ENCODE results near the gene PROX1.

The PROX1 gene, protein sequence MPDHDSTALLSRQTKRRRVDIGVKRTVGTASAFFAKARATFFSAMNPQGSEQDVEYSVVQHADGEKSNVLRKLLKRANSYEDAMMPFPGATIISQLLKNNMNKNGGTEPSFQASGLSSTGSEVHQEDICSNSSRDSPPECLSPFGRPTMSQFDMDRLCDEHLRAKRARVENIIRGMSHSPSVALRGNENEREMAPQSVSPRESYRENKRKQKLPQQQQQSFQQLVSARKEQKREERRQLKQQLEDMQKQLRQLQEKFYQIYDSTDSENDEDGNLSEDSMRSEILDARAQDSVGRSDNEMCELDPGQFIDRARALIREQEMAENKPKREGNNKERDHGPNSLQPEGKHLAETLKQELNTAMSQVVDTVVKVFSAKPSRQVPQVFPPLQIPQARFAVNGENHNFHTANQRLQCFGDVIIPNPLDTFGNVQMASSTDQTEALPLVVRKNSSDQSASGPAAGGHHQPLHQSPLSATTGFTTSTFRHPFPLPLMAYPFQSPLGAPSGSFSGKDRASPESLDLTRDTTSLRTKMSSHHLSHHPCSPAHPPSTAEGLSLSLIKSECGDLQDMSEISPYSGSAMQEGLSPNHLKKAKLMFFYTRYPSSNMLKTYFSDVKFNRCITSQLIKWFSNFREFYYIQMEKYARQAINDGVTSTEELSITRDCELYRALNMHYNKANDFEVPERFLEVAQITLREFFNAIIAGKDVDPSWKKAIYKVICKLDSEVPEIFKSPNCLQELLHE

GRCh38 chr1:213987927-213988506, at the start of gene PROX1:
Gene PROX1, plus strand, starts transcription at chr1:213987973. Its CDS starts 8,563 bp downstream, at chr1:213996536.
- TF ChIP-seq ZBTB7A (IDR thresholded peaks at IDR 0.05; ENCODE audit: low read depth), result no peak
- no peak for TF ChIP-seq RAD21 (IDR thresholded peaks at IDR 0.05; ENCODE audit: low read depth)
- no peak for TF ChIP-seq TCF12 (IDR thresholded peaks at IDR 0.05; ENCODE audit: low read depth)
- TF ChIP-seq REST (IDR thresholded peaks at IDR 0.05; ENCODE audit: low read depth), result no peak
- TF ChIP-seq, protein P1, sequence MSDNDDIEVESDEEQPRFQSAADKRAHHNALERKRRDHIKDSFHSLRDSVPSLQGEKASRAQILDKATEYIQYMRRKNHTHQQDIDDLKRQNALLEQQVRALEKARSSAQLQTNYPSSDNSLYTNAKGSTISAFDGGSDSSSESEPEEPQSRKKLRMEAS (IDR thresholded peaks at IDR 0.05), result no peak
- no peak for TF ChIP-seq CREB1 (IDR thresholded peaks at IDR 0.05; ENCODE audit: low read depth)
- TF ChIP-seq FOXM1 (IDR thresholded peaks at IDR 0.05; ENCODE audit: borderline replicate concordance, low read depth), result no peak
- TF ChIP-seq, protein P2, sequence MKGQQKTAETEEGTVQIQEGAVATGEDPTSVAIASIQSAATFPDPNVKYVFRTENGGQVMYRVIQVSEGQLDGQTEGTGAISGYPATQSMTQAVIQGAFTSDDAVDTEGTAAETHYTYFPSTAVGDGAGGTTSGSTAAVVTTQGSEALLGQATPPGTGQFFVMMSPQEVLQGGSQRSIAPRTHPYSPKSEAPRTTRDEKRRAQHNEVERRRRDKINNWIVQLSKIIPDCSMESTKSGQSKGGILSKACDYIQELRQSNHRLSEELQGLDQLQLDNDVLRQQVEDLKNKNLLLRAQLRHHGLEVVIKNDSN (IDR thresholded peaks at IDR 0.05), result no peak
- TF ChIP-seq EGR1 (IDR thresholded peaks at IDR 0.05), result no peak
- TF ChIP-seq NFIC (IDR thresholded peaks at IDR 0.05), result no peak
- TF ChIP-seq TAF1 (IDR thresholded peaks at IDR 0.05; ENCODE audit: low read depth), result no peak
- TF ChIP-seq YY1 (IDR thresholded peaks at IDR 0.05; ENCODE audit: low read depth), result no peak
- no peak for TF ChIP-seq EP300 (IDR thresholded peaks at IDR 0.05; ENCODE audit: borderline replicate concordance)
- TF ChIP-seq TEAD4 (IDR thresholded peaks at IDR 0.05), result no peak

DNA sequence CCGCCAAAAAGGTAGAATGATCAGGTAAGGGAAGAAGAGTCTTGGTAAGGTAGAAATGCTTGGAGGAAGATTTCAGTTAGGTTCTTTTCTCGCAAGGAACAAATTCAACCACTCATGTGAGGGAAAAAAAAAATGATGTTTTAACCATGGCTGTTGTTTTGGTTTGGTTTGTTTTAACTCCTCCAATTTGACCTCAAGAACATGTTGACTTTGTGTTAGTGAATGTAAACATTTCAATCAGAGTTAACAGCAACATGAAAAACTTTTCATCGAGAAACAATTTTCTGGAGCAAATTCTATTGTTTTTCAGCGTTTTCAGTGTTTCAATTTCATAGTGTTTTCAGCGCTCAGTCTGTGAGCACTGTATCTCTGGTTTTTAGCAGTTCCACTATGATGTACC, 49.0 kb upstream of the PROX1 start:
- no peak for TF ChIP-seq RAD21 (IDR thresholded peaks at IDR 0.05; ENCODE audit: low read depth)
- no peak for TF ChIP-seq TCF12 (IDR thresholded peaks at IDR 0.05; ENCODE audit: low read depth)
- TF ChIP-seq NFIC (IDR thresholded peaks at IDR 0.05), result no peak
- TF ChIP-seq EGR1 (IDR thresholded peaks at IDR 0.05), result no peak
- TF ChIP-seq YY1 (IDR thresholded peaks at IDR 0.05; ENCODE audit: low read depth), result no peak
- no peak for TF ChIP-seq TAF1 (IDR thresholded peaks at IDR 0.05; ENCODE audit: low read depth)
- TF ChIP-seq FOXM1 (IDR thresholded peaks at IDR 0.05; ENCODE audit: borderline replicate concordance, low read depth), result no peak
- TF ChIP-seq TEAD4 (IDR thresholded peaks at IDR 0.05), result no peak
- TF ChIP-seq CREB1 (IDR thresholded peaks at IDR 0.05; ENCODE audit: low read depth), result no peak
- TF ChIP-seq REST (IDR thresholded peaks at IDR 0.05; ENCODE audit: low read depth), result no peak
- no peak for TF ChIP-seq ZBTB7A (IDR thresholded peaks at IDR 0.05; ENCODE audit: low read depth)
- TF ChIP-seq, protein P1 (IDR thresholded peaks at IDR 0.05), result no peak
- TF ChIP-seq CEBPB (IDR thresholded peaks at IDR 0.05), result no peak
- no peak for TF ChIP-seq EP300 (IDR thresholded peaks at IDR 0.05; ENCODE audit: borderline replicate concordance)
- TF ChIP-seq, protein P2 (IDR thresholded peaks at IDR 0.05), result no peak

GRCh38 chr1:213939888-213940287, 47.9 kb upstream of the PROX1 start:
- TF ChIP-seq TCF12 (IDR thresholded peaks at IDR 0.05; ENCODE audit: low read depth) (no peak), TAF1 (IDR thresholded peaks at IDR 0.05; ENCODE audit: low read depth) (no peak), YY1 (IDR thresholded peaks at IDR 0.05; ENCODE audit: low read depth) (no peak), REST (IDR thresholded peaks at IDR 0.05; ENCODE audit: low read depth) (no peak), ZBTB7A (IDR thresholded peaks at IDR 0.05; ENCODE audit: low read depth) (no peak), TEAD4 (IDR thresholded peaks at IDR 0.05) (no peak), CEBPB (IDR thresholded peaks at IDR 0.05) (no peak), EGR1 (IDR thresholded peaks at IDR 0.05) (no peak), RAD21 (IDR thresholded peaks at IDR 0.05; ENCODE audit: low read depth) (no peak), CREB1 (IDR thresholded peaks at IDR 0.05; ENCODE audit: low read depth) (no peak), NFIC (IDR thresholded peaks at IDR 0.05) (no peak)
- TF ChIP-seq, protein P2 (IDR thresholded peaks at IDR 0.05), result no peak
- TF ChIP-seq, protein P1 (IDR thresholded peaks at IDR 0.05), result no peak
